H1 (cell line): ENCODE measurements around the gene SYNJ1. TPM values are rescaled to one million over a fixed set of nuclear protein-coding genes. Genes with fewer than 3 reads are reported as not detected.

Experiments
- BCL11A ChIP-seq, 2 experiments: IDR thresholded peaks; one replicate each; pipeline ENCODE4 v1.6.1; 2011; ENCODE audit warnings: low read depth in 2 of 2, low read length in 2 of 2, mild to moderate bottlenecking in 2 of 2
- CBX5 ChIP-seq: fragments of 300-800, 300-1000 bp; sonication (generic); IDR thresholded peaks from 2 replicates; pipeline ENCODE4 v1.7.1; 2016; ENCODE audit warnings: antibody characterized with exemption, low read length, low read depth
- CHD7 ChIP-seq: fragments of 300-600 bp; sonication (generic); IDR thresholded peaks from 2 replicates; pipeline ENCODE4 v1.7.1; 2012; ENCODE audit warnings: low read length, moderate library complexity, mild to moderate bottlenecking, inconsistent platforms; ENCODE audit not compliant: insufficient replicate concordance
- JUND ChIP-seq: IDR thresholded peaks from 2 replicates; pipeline ENCODE4 v1.6.1; 2011; ENCODE audit warnings: mild to moderate bottlenecking, improper control_type of control experiment, low read length
- TCF12 ChIP-seq: IDR thresholded peaks from 2 replicates; pipeline ENCODE4 v1.6.1; 2011; ENCODE audit warnings: low read depth, mild to moderate bottlenecking, low read length
- TEAD4 ChIP-seq: IDR thresholded peaks from 2 replicates; pipeline ENCODE4 v1.6.1; 2012; ENCODE audit warnings: low read depth, low read length, inconsistent platforms, mixed read lengths
- polyA plus RNA-seq, 7 experiments: library from polyadenylated mRNA; depleted of rRNA in 3 of 7; stranded (reverse) in 5 of 7; unstranded in 2 of 7; fragments of >200 nt in 5 of 7; fragments of 200-250 nt in 2 of 7; gene quantifications; 1 replicate in 5 of 7; 2 replicates in 1 of 7; 4 replicates in 1 of 7; pipeline versions ENCODE4 v1.2.1 to v1.2.3, GENCODE V29; 2011 to 2013; ENCODE audit warnings: missing spikeins in 2 of 7, mixed read lengths in 2 of 7
- total RNA-seq: library from RNA; stranded (reverse); fragmentation: NEBNext Ultra II Directional; extraction: Animal tissue kit (Norgen Biotek cat#: 25700); gene quantifications from 2 replicates; pipeline ENCODE4 v1.2.1, GENCODE V29; 2021

SYNJ1 gene
- total and polyA plus RNA-seq, 2 of the 8 experiments (the other 6 are each of a cell fraction or from before 2014, with no cell fraction given): 1.3 to 4.3 TPM

GRCh38 chr21:32750405-32750804 is 22.6 kb upstream of the SYNJ1 start (continued):
- no peak for TF ChIP-seq CHD7
- no peak for TF ChIP-seq CBX5
- TF ChIP-seq BCL11A (IDR thresholded peaks at IDR 0.05; ENCODE audit: low read depth in 2 of 2, low read length in 2 of 2): no peak
- no peak for TF ChIP-seq TEAD4
- no peak for TF ChIP-seq TCF12
- TF ChIP-seq JUND: no peak
